GM10266 (cell line): Measurements from ENCODE around the gene SPDYE1.
A peak's percentile ranks its signal among the peaks of the same experiment; 100 is the strongest.
"Not testable (repeated sequence)": the region's sequence is repeated elsewhere in the genome, so short reads cannot be mapped to it uniquely, and the experiment has no call there.

Source experiments
- DNase-seq: peaks from one replicate; pipeline ENCODE4 v3.0.0; 2012; ENCODE audit errors: extremely low spot score
- TF ChIP-seq, protein P1 (sequence below): IDR thresholded peaks from 2 replicates; pipeline ENCODE4 v1.5.1; 2012; ENCODE audit warnings: mild to moderate bottlenecking, low read depth; ENCODE audit not compliant: control insufficient read depth, insufficient read depth; ENCODE audit errors: missing control alignments

SPDYE1 gene

DNA sequence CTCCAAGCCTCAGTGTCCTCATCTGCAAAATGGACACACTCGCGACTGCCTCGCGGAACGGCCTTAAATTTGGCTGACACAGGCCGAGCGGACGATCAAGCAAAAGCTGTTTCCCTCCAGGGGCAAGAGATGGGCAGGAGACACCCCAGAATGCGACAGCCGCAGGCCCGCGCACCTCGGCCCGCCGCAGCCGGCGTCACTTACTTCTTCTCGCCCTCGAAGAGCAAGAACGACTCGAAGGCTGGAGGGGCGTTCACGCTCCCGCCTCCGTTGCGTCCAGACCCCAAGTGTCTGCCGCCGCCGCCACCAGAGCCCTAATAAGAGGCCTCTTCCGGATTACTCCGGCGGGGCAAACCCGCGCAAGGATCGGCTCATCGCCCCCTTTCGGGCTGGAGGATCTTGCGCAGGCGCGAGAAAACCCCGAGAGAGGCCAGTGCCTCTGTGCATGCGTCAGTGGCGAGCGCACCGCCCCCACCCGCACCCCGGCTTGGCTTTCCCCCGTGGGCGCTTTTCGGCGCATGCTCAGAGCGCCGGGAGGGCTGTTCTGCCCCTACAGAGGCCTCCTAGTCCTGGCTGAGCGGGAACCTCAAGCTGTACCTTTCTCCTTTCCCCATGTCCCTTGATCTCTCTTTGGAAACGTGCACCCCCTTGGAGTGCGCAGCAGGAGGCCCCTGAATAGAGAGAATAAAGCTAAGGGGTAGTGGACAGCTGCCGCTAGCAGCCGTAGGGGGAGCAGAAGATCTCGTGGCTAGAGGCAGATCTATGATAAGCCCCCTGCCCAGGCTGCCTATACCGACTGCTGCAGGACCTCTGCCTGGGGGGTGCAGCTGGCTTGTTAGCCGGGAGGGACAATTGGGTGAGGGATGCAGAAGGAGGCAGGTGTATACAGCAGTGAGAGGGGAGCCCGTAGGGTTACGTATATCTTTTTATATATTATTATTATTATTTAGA lies 21.4 kb downstream of the SPDYE1 start:
- DNase-seq: peak; percentile 97
- TF ChIP-seq, protein P1, sequence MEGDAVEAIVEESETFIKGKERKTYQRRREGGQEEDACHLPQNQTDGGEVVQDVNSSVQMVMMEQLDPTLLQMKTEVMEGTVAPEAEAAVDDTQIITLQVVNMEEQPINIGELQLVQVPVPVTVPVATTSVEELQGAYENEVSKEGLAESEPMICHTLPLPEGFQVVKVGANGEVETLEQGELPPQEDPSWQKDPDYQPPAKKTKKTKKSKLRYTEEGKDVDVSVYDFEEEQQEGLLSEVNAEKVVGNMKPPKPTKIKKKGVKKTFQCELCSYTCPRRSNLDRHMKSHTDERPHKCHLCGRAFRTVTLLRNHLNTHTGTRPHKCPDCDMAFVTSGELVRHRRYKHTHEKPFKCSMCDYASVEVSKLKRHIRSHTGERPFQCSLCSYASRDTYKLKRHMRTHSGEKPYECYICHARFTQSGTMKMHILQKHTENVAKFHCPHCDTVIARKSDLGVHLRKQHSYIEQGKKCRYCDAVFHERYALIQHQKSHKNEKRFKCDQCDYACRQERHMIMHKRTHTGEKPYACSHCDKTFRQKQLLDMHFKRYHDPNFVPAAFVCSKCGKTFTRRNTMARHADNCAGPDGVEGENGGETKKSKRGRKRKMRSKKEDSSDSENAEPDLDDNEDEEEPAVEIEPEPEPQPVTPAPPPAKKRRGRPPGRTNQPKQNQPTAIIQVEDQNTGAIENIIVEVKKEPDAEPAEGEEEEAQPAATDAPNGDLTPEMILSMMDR: peak; percentile 82

DNA sequence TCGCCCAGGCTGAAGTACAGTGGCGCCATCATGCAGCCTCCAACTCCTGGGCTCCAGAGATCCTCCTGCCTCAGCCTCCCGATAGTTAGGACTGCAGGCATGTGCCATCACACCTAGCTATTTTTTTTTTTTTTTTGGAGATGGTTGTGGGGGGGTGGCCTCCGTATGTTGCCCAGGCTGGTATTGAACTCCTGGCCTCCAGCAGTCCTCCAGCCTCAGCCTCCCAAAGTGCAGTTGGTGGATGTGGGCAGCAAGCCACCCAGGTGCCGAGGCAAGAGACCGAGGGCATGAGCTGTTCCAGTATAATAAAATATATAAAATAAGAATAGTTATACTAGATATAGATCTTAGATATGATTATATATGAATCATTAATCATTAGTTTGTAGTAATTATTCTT lies 22.1 kb downstream of the SPDYE1 start:
- not testable (repeated sequence) for DNase-seq

DNA sequence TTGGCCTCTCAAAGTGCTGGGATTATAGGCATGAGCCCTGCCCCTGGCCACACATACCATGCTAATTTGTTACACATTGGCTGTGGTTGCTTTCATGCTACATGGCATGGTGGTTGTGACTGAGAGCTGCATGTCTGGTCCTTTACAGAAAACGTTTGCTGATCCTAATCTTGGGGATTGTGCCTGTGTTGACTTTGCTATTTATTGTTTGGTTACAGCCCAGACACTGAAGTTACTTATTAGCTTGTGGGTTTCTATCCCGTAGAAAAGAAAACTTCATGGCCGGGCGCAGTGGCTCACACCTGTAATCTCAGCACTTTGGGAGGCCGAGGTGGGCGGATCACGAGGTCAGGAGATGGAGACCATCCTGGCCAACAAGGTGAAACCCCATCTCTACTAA lies 24.4 kb downstream of the SPDYE1 start:
- DNase-seq: not testable (repeated sequence)

DNA sequence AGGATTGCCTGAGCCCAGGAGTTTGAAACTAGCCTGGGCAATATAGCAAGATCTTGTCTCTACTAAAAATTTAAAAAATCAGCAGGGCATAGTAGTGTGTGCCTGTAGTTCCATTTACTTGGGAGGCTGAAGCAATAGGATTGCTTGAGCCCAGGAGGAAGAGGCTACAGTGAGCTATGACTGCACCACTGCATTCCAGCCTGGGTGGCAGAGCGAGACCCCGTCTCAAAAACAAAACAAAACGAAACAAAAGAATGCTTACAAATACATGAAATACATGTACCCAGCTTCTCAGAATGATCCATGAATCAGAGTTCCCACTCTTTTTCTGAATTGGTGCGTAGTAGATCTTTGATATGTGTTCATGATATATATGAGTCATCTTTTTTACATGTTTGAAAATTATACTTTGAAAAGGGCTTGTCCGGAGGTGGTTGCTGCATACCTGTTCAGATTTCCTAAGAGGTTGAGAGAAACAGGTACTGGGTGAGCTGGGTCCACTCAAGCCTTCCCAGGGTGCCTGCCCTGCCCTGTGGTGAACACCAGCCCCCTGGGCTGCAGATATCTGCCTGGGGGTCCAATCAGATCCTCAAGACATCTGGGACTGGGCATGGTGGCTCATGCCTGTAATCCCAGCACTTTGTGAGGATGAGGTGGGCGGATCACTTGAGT lies 25.2 kb downstream of the SPDYE1 start:
- not testable (repeated sequence) for DNase-seq

DNA sequence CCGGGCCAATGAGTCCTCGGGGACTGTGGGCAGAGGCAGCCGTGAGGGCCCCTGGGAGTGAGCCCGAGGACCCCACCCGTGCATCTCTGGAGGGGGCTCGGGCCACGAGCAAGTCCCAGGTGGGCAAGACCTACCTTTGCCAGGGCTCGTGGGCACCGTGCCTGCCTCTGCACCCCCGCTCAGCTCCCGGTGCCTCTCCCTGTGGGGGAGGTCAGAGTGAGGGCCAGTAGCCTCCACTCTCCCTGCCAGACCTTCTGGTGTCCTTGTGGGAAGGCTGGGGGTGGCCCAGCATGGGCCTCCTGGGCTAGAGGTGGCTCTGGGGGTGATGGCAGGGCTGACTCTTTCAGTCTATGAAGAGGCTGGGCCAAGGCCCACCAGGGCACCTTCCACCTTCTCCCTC lies 31.7 kb downstream of the SPDYE1 start:
- DNase-seq: not testable (repeated sequence)

DNA sequence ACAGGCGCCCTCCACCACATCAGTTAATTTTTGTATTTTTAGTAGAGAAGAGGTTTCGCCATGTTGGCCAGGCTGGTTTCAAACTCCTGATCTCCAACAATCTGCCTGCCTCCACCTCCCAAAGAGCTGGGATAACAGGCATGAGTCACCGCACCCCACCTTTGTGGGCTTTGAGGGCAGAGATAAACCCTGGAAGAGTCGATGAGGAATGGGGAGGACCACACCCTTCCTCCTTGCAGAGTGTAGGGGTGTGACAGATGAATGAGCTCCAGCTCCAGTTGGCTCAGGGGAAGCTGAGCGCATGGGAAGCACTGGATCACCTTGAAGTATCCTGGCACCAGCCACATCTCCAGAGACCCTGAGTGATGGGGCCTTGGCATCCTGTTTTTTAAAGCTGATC lies 32.3 kb downstream of the SPDYE1 start:
- not testable (repeated sequence) for DNase-seq

DNA sequence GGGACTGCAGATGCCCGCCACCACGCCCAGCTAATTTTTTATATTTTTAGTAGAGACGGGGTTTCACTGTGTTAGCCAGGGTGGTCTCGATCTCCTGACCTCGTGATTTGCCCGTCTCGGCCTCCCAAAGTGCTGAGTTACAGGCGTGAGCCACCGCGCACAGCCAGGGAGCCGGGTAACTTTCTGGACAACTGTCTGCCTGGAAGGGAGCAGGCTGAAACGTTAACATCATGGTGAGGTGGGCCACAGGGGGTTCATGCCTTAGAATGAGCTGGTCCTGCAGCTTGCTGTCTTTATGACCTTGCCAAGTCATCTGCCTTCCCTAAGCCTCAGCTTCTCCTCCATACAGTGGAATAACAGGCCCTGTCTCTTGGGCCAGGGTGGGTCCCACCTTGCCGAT lies 33.6 kb downstream of the SPDYE1 start:
- not testable (repeated sequence) for DNase-seq

DNA sequence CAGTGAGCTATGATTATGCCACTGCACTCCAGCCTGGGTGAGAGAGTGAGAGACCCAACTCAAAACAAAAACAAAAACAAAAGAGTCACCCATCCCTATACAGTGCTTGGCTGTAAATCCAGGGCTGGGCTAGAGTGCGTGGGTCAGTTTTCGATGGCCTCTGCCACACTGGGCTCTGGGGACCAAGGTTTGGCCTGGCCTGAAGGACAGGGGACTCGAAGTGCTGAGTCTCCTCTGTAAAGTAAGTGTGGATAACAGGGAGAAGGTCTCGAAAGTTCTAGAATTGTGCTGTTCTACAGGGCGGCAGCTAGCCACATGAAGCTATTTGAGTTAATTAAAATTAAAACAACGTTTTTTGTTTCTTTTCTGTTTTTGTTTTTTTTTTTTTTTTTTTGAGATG lies 34.3 kb downstream of the SPDYE1 start:
- DNase-seq: not testable (repeated sequence)

DNA sequence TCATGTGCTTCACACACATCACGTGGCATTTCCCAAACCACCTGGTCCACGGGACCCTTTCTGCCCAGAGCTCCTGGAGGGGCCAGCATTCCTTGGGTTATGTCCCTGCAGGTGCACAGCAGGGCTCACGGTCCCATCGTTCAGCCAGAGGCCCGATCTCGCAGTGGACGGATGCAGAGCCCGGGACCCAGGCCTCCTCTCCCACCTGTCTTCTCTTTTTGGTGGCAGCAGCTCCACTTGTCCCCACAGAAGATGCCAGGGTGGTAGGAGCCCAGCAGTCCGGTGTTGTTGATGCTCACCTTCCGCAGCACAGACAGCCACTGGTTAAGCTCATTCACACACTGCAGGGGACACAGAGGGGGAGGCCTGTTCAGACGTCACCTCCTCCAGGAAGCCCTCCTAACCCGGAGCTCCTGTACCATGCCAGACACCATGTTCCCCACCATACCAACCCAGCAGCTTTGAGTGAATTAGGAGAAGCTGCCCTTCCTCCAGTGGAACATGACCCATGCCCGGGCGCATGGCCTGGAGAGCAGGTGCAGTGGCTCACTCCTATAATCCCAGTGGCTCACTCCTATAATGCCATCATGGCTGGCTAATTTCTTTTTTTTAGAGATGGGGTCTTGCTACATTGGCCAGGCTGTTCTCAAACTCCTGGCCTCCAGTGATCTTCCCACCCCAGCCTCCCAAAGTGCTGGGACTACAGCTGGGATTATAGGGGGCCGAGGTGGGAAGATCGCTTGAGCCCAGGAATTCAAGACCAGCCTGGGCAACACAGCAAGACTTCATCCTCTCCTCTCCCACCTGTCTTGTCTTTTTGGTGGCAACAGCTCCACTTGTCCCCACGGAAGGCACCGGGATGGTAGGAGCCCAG lies 36.5 kb downstream of the SPDYE1 start:
- not testable (repeated sequence) for DNase-seq

DNA sequence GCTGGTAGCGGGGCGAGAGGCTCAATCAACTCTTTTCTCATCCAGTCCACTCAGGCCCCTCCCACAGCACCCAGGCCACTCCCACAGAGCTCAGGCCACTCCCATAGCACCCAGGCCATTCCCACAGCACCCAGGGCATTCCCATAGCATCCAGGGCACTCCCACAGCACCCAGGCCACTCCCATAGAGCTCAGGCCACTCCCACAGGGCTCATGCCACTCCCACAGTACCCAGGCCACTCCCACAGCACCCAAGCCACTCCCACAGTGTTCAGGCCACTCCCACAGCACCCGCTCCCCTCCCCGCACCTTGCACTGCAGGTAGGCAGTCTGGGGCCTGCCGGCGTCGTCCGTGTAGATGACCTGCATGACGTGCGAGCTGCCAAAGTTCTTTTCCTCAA lies 38.7 kb downstream of the SPDYE1 start:
- DNase-seq: not testable (repeated sequence)

DNA sequence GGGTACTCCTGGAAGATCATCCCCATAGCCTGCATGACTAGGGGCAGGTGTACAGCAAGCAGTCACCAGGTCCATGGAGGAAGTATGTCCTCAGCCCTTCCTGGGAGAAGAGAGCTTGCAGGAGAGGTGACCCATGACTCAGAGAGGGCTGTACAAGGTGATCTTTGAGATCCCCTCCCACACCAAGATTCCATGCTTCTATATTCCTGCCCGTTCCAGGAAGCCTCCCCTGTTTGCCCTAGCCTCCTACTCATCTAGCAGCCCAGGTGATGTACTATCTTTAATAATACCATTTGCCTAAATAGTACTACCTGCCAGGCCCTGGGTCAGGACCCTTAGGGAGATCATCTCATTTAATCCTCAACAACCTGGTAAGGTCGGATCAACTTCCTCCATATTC lies 40.3 kb downstream of the SPDYE1 start:
- DNase-seq: not testable (repeated sequence)

DNA sequence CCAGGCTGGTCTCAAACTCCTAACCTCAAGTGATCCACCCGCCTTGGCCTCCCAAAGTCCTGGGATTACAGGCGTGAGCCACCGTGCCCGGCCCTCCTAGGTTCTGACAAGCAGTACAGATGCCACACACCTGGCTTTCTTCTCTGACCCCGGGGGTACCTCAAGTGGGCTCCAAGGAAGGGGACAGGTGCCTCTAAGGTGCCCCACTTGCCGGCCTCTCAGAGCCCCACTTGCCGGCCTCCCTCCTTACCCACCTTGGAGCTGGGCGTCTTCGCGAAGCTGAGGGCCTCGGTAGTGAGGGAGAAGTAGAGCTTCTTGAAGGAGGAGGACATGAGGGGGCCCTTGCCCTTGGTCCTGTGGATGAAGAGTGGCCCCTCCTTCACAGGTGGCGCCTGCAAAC lies 40.9 kb downstream of the SPDYE1 start:
- not testable (repeated sequence) for DNase-seq

DNA sequence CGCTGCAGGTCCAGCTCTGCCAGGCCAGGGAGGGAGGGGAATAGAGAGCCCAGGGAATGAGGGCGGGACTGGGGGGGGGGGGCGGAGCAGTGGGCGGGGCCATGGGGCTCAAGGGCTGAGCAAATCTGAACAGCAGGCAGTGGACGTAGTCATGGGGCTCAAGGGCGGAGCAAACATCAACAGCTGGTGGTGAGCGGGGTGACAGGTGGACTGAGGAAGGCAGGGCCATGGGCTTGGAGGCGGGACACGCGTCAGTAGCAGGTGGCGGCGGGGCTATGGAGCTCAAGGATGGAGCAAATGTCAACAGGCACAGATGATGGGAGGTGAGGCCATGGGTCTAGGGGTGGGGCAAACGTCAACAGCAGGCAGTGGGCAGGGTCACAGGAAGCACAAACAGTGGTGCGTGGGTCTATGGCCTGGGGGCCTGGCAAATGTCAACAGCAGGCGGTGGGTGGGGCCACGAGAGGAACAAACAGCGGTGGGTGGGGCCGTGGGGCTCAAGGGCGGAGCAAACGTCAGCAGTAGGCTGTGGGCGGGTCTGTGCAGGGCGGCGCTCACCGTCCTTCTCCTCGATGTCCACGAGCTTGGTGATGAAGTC lies 41.4 kb downstream of the SPDYE1 start:
- DNase-seq: peak; percentile 74

DNA sequence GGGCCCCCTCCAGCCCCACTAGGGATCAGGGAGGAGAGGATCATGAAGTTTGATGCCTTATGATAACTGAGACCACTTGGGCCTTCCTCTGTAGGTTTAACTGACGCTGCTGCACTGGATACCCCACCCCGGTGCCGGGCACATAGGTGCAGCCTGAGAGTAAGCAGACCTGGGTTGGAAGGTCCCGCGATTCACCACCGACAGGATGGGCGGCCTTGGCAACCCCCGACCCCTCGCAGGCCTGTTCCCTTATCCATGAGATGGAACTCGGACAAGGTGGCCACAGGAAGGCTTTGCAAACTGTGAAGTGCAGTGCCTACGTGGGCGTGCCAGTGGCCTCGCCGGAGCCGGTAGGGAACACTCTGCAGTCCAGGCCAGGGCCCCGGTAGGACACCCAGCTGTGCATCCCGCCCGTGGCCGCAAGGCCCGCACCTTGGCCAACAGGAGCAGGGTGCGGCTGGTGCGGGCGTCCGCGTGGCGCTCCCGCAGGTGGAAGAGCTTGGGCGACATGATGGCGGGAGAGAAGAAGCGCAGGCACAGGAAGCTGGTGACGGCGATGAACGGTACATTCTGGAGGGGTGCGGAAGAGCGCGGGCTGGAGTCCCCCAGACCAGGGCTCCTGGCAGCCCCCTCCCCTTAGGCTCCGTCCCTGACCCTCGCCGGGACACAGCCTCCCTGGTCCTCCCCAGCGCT lies 42.2 kb downstream of the SPDYE1 start:
- not testable (repeated sequence) for DNase-seq
